ENCODE measurements around the gene CASP2.

CASP2 gene

DNA sequence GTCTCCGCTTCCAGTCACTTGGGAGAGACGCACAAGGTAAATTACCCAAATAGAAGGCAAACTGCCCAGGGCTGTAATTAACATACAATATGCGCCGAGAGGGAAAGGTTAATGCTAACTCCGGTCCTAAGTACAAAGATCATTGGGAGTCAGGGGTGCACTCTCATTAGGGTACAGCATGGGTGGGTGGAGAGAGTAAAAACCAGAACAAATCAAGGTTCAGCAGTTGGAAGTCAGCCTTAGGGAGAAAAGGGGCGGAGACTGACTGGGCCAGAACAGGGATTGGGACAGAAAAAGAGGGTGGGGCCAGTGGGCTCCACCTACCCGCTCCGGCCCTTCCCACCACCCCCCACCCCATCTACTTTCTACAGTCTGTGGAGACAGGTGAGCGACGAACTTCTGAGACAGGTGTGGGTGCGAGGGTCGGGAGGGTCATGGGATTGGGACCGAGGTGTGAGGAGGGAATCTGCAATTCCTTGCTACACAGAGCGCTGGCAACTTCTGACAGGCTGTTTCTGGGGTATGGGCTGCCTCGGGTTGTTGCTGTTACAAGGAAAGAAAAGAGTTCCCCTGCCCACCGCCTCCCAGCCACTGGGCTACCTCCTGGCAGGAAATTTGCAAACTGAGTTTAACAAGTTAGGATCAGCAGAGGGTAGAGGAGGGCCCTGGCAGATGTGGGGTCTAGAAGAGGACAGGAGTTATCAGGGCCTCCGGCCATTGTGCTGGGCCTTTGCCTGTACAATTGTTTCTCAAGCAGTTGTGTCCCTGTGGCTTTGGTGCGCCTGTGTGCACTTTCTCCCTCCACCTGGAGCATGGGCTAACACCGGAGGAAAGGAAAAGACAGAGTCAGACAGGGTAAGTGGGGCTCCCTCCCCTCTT, 3.3 kb upstream of the CASP2 start, which contains the start of gene TMEM139:
TSS of gene TMEM139 (plus strand) at position 368 of the 879 bp plus-strand sequence. CDS start 1,000 bp downstream, outside the sequence.
- H3K4me3 ChIP-seq (ENCODE audit: low read depth, low read length), result no peak within 1 kb of the TSS
- DNase-seq (ENCODE audit: low read depth), result no peak
- in situ Hi-C loops (cut with HindIII; ENCODE audit: low sequenced_read_pairs), result no loop called here
- TF ChIP-seq, protein P1, sequence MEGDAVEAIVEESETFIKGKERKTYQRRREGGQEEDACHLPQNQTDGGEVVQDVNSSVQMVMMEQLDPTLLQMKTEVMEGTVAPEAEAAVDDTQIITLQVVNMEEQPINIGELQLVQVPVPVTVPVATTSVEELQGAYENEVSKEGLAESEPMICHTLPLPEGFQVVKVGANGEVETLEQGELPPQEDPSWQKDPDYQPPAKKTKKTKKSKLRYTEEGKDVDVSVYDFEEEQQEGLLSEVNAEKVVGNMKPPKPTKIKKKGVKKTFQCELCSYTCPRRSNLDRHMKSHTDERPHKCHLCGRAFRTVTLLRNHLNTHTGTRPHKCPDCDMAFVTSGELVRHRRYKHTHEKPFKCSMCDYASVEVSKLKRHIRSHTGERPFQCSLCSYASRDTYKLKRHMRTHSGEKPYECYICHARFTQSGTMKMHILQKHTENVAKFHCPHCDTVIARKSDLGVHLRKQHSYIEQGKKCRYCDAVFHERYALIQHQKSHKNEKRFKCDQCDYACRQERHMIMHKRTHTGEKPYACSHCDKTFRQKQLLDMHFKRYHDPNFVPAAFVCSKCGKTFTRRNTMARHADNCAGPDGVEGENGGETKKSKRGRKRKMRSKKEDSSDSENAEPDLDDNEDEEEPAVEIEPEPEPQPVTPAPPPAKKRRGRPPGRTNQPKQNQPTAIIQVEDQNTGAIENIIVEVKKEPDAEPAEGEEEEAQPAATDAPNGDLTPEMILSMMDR (IDR thresholded peaks at IDR 0.05; ENCODE audit: low read depth, low read length, missing control alignments), result no peak

DNA sequence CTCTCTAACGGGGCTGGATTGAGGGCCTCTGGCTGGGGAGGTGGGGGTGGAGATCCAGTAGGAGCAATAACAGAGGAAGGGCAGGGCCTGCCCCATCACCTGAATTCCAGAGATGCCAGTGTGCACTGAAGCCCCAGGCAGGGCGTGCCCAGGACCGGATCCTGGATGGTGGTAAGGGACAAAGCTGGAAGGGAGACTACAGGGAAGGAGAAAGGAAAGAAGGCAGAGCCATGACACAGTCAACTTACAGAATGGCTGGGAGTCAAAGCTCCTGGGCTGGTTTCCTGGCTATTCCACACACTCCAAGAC, 2.7 kb upstream of the CASP2 start:
- no peak for DNase-seq (ENCODE audit: low read depth)
- TF ChIP-seq, protein P1 (IDR thresholded peaks at IDR 0.05; ENCODE audit: low read depth, low read length, missing control alignments), result no peak
- in situ Hi-C loops (cut with HindIII; ENCODE audit: low sequenced_read_pairs), result no loop called here
- H3K4me3 ChIP-seq (ENCODE audit: low read depth, low read length), result no peak overlapping the region

DNA sequence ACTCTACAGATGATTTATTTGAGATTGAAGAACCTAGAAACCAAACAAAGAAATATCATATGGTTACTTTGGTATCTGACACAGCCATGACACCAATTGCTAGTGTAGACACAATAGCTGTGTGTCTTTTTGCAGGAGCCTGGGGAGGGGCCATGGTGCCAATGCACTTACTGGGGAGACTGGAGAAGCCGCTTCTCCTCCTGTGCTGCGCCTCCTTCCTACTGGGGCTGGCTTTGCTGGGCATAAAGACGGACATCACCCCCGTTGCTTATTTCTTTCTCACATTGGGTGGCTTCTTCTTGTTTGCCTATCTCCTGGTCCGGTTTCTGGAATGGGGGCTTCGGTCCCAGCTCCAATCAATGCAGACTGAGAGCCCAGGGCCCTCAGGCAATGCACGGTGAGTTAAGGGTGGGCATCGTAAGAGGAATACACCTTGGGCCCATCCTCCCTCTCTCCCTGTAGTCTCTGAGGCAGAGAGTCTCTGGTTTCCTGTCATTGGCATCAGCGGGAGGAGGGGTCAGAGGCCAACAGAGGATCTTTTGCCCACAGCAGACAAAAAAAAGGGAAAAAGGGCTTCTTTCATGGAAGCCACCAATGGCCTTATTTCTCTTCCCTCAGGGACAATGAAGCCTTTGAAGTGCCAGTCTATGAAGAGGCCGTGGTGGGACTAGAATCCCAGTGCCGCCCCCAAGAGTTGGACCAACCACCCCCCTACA, 2.2 kb upstream of the CASP2 start:
- DNase-seq (ENCODE audit: low read depth), result no peak
- in situ Hi-C loops (cut with HindIII; ENCODE audit: low sequenced_read_pairs), result no loop called here
- TF ChIP-seq, protein P1 (IDR thresholded peaks at IDR 0.05; ENCODE audit: low read depth, low read length, missing control alignments), result no peak
- no peak overlapping the region for H3K4me3 ChIP-seq (ENCODE audit: low read depth, low read length)

DNA sequence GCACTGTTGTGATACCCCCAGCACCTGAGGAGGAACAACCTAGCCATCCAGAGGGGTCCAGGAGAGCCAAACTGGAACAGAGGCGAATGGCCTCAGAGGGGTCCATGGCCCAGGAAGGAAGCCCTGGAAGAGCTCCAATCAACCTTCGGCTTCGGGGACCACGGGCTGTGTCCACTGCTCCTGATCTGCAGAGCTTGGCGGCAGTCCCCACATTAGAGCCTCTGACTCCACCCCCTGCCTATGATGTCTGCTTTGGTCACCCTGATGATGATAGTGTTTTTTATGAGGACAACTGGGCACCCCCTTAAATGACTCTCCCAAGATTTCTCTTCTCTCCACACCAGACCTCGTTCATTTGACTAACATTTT, 1.6 kb upstream of the CASP2 start:
- TF ChIP-seq, protein P1 (IDR thresholded peaks at IDR 0.05; ENCODE audit: low read depth, low read length, missing control alignments), result no peak
- no peak overlapping the region for H3K4me3 ChIP-seq (ENCODE audit: low read depth, low read length)
- in situ Hi-C loops (cut with HindIII; ENCODE audit: low sequenced_read_pairs), result no loop called here
- DNase-seq (ENCODE audit: low read depth), result no peak

DNA sequence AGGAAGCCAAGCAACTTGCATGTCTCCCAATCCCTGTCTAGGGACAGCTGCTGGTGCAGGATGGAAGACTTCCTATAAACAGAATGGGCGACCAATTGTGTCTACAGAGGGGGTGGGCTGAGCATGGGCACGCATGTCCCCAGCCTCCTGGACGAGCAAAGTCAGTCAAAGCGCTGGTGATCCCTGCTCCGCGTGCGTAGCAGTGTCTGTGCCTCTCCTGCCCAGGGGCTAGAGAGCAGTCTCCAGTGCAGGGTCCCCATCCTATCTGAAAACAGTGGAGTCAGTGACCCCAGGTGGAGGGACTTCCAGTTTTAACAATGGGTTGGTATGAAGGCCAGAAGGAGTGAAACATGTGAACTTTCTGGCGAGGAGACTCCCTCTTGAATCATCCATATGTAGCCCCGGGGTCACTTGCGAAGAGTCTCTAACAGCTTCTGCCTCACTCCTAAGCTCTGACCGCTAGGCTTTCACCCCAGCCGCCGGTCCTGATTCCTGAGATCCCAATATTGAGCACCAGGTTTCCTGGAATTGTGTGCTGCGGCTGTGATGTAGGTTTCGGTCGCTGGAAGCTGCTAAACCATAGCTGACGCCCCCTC, 714 bp upstream of the CASP2 start:
- in situ Hi-C loops (cut with HindIII; ENCODE audit: low sequenced_read_pairs), result no loop called here
- TF ChIP-seq, protein P1 (IDR thresholded peaks at IDR 0.05; ENCODE audit: low read depth, low read length, missing control alignments), result no peak
- H3K4me3 ChIP-seq (ENCODE audit: low read depth, low read length), result peak overlapping the region; percentile 92
- DNase-seq (ENCODE audit: low read depth), result no peak

DNA sequence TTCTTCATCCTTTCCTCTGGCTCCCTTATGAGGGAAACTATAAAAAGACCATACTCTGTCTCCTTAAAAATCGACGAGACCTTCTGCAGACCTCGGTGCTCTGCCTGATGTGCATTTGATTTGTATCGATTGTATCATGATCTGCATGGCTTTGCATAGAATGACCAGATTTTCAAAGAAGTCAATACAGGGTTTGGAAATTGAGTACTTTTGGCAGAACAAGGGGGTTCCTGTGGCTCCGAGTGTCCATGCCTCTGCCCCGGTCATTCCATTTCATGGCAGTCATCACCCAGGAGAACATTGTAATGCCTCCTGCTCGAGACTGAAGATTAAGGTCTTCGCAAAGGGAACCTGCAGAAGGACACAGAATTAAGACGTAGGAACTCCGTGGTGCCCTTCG, 685 bp downstream of the CASP2 start:
- TF ChIP-seq, protein P1 (IDR thresholded peaks at IDR 0.05; ENCODE audit: low read depth, low read length, missing control alignments), result no peak
- in situ Hi-C loops (cut with HindIII; ENCODE audit: low sequenced_read_pairs), result no loop called here
- H3K4me3 ChIP-seq (ENCODE audit: low read depth, low read length), result peak overlapping the region; percentile 92
- DNase-seq (ENCODE audit: low read depth), result no peak
